Panc1 (cell line): ENCODE data around the gene LRGUK. TPM values are rescaled to one million over a fixed set of nuclear protein-coding genes. Genes with fewer than 3 reads are reported as not detected.

ENCODE experiments used
- ATAC-seq: fragments of 200-7000 bp; cut with Tn5 transposase; 2 replicates; pipeline ENCODE4 v1.9.1; 2020; ENCODE audit warnings: mild to moderate bottlenecking, moderate library complexity
- BruUV-seq: library from RNA; stranded (reverse); fragments of 400-500 nt; replicated peaks from 2 replicates; lab custom pipeline; 2021; lab: Mats Ljungman, UMichigan
- CTCF ChIA-PET: fragments of 300-600 bp; sonication (Branson Sonifier 250); formaldehyde crosslinking; loops from one replicate; lab custom pipeline; 2022; ENCODE audit warnings: antibody characterized with exemption; lab: Charles Lee
- POLR2A ChIA-PET: fragments of 300-600 bp; sonication (Branson Sonifier 250); formaldehyde crosslinking; loops from one replicate; lab custom pipeline; 2022; ENCODE audit warnings: antibody characterized with exemption; lab: Charles Lee
- DNase-seq: peaks from one replicate; pipeline ENCODE4 v3.0.0-alpha.2; 2010; ENCODE audit warnings: low read depth, low spot score
- H3K27ac ChIP-seq: 2 replicates; pipeline ENCODE4 v1.5.1; 2011; ENCODE audit warnings: mild to moderate bottlenecking, low read length, inconsistent platforms
- H3K27me3 ChIP-seq: fragments of 200-500 bp; sonication (Bioruptor generic); 2 replicates; pipeline ENCODE4 v1.6.0; 2014; ENCODE audit warnings: low read length, inconsistent platforms; ENCODE audit not compliant: control insufficient read depth, insufficient read depth
- H3K36me3 ChIP-seq: fragments of 200-500 bp; sonication (Bioruptor generic); 2 replicates; pipeline ENCODE4 v1.5.1; 2014; ENCODE audit warnings: inconsistent platforms, mild to moderate bottlenecking, low read length, moderate library complexity; ENCODE audit not compliant: control insufficient read depth, insufficient read depth
- H3K4me1 ChIP-seq: 2 replicates; pipeline ENCODE4 v1.5.1; 2011; ENCODE audit warnings: inconsistent platforms, mild to moderate bottlenecking, low read length, moderate library complexity; ENCODE audit not compliant: control insufficient read depth, insufficient read depth
- H3K4me3 ChIP-seq, 2 experiments: 2 replicates each; pipeline ENCODE4 v1.5.1; 2011 to 2012; ENCODE audit warnings: low read depth in 2 of 2, low read length in 2 of 2, mild to moderate bottlenecking in 2 of 2, inconsistent platforms in 1 of 2, moderate library complexity in 1 of 2
- H3K9me3 ChIP-seq: fragments of 200-500 bp; sonication (Bioruptor generic); 2 replicates; pipeline ENCODE4 v1.5.1; 2014; ENCODE audit warnings: low read depth, mild to moderate bottlenecking, inconsistent platforms, low read length, moderate library complexity; ENCODE audit not compliant: control insufficient read depth, insufficient read depth
- POLR2AphosphoS5 ChIP-seq: IDR thresholded peaks from 2 replicates; pipeline ENCODE4 v1.6.1; 2012; ENCODE audit warnings: mild to moderate bottlenecking, low read depth, low read length, moderate library complexity
- REST ChIP-seq, 2 experiments: IDR thresholded peaks; 2 replicates each; pipeline ENCODE4 v1.6.1; 2011 to 2012; ENCODE audit warnings: low read depth in 2 of 2, control low read depth in 1 of 2, low read length in 1 of 2, mild to moderate bottlenecking in 1 of 2, moderate library complexity in 1 of 2; ENCODE audit not compliant: insufficient read depth in 1 of 2
- SIN3A ChIP-seq: IDR thresholded peaks from 2 replicates; pipeline ENCODE4 v1.6.1; 2012; ENCODE audit warnings: low read depth, mild to moderate bottlenecking, low read length, moderate library complexity, borderline replicate concordance; ENCODE audit not compliant: insufficient read depth
- TCF7L2 ChIP-seq: IDR thresholded peaks from 2 replicates; pipeline ENCODE4 v1.6.1; 2011; ENCODE audit warnings: mild to moderate bottlenecking, low read depth, low read length, inconsistent platforms
- in situ Hi-C: cut with HindIII; loops from 2 replicates; pipeline ENCODE4 v1.10.0; 2016; ENCODE audit warnings: low sequenced_read_pairs, low pct_unique_long_range_greater_than_20kb
- intact Hi-C: fragments of 100-400 bp; cut with micrococcal nuclease; formaldehyde crosslinking; loops from one replicate; pipeline ENCODE4 v1.10.0; 2022; ENCODE audit not compliant: unreplicated experiment
- total RNA-seq: library from RNA; stranded (reverse); gene quantifications from one replicate; pipeline ENCODE4 v1.2.1, GENCODE V29; 2021; ENCODE audit not compliant: unreplicated experiment
- TF ChIP-seq, protein P1 (sequence below): fragments of 450-650 bp; IDR thresholded peaks from 2 replicates; pipeline ENCODE4 v1.5.1; 2017; ENCODE audit warnings: mild to moderate bottlenecking

LRGUK gene
- total RNA-seq, 1 experiment from 2014 or later, result 0.23 TPM

DNA sequence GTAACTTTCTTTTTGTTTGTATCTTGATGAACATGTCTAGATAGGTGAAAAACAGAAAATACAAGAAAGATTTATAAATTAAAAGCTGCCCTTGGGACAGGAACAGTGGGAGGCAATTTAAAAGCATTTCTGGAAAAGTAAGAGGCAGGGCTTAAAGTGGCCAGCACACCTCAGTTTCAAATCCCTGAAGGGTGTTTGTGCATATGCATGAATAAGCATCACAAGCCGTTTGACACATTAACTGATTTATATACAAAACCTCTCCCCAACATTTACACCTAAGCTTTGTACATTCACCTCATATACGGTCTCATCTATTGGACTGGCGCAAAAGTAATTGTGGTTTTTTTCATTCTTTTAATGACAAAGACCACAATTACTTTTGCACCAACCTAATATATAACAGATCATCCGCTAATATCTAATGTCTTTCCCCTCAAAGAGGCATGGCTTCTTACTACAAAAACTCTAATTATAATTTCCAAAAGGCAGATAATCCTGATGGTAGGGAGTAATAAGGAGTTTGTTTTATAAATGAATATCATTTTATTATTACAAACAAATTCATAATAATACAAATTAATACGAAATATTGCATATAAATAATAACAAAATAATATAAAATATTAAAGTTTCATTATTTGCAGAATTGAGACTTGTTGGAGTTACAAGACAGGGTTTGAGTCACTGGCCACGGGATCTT is 48.3 kb downstream of the LRGUK start:
- in situ Hi-C loops (no loop called here), intact Hi-C loops (no loop called here)
- CTCF ChIA-PET, result no interaction called here
- BruUV-seq, result no TSS peak
- Histone ChIP-seq H3K27me3 (no peaks in the 10 kb centered on the region), H3K27ac (no peak overlapping the region), H3K9me3 (no peaks in the 10 kb centered on the region), H3K4me3 (no peak overlapping the region), H3K36me3 (no peaks in the 10 kb centered on the region), H3K4me1 (no peaks in the 10 kb centered on the region)
- TF ChIP-seq TCF7L2 (no peak), SIN3A (no peak), REST (IDR thresholded peaks at IDR 0.05; ENCODE audit: insufficient read depth in 1 of 2, low read depth in 2 of 2, low read length in 1 of 2) (no peak), POLR2AphosphoS5 (no peak)
- TF ChIP-seq, protein P1, sequence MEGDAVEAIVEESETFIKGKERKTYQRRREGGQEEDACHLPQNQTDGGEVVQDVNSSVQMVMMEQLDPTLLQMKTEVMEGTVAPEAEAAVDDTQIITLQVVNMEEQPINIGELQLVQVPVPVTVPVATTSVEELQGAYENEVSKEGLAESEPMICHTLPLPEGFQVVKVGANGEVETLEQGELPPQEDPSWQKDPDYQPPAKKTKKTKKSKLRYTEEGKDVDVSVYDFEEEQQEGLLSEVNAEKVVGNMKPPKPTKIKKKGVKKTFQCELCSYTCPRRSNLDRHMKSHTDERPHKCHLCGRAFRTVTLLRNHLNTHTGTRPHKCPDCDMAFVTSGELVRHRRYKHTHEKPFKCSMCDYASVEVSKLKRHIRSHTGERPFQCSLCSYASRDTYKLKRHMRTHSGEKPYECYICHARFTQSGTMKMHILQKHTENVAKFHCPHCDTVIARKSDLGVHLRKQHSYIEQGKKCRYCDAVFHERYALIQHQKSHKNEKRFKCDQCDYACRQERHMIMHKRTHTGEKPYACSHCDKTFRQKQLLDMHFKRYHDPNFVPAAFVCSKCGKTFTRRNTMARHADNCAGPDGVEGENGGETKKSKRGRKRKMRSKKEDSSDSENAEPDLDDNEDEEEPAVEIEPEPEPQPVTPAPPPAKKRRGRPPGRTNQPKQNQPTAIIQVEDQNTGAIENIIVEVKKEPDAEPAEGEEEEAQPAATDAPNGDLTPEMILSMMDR, result no peak
- POLR2A ChIA-PET, result no interaction called here
- ATAC-seq (no peak), DNase-seq (no peak)

DNA sequence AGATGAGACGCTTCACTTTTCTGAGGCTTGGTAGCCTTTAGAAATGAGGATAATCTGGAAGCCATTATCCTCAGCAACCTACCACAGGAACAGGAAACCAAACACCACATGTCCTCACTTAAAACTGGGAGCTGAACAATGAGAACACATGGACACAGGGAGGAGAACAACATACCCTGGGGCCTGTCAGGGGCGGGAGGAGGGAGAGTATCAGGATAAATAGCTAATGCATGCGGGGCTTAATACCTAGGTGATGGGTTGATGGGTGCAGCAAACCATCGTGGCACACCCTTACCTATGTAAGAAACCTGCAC is 48.9 kb downstream of the LRGUK start:
- no peaks in the 10 kb centered on the region for H3K9me3 ChIP-seq
- H3K4me1 ChIP-seq, result no peaks in the 10 kb centered on the region
- H3K36me3 ChIP-seq, result no peaks in the 10 kb centered on the region
- DNase-seq, result no peak
- no peaks in the 10 kb centered on the region for H3K27me3 ChIP-seq
- no peak overlapping the region for H3K27ac ChIP-seq
- TF ChIP-seq REST (IDR thresholded peaks at IDR 0.05; ENCODE audit: insufficient read depth in 1 of 2, low read depth in 2 of 2, low read length in 1 of 2), result no peak
- no peak for TF ChIP-seq TCF7L2
- no peak for TF ChIP-seq POLR2AphosphoS5
- TF ChIP-seq, protein P1, result no peak
- no peak for TF ChIP-seq SIN3A
- in situ Hi-C loops (no loop called here), intact Hi-C loops (no loop called here)
- H3K4me3 ChIP-seq, result no peak overlapping the region
- no TSS peak for BruUV-seq
- ChIA-PET CTCF (no interaction called here), POLR2A (no interaction called here)
- ATAC-seq, result no peak
